Ammon's horn (tissue), 1 donor: Measurements from ENCODE around the gene NIM1K.
"Not testable (repeated sequence)": the region's sequence is repeated elsewhere in the genome, so short reads cannot be mapped to it uniquely, and the experiment has no call there.

Experiments
- DNase-seq: peaks from one replicate; pipeline ENCODE4 v3.0.0-alpha.2; 2016; ENCODE audit warnings: low spot score

The NIM1K gene

DNA sequence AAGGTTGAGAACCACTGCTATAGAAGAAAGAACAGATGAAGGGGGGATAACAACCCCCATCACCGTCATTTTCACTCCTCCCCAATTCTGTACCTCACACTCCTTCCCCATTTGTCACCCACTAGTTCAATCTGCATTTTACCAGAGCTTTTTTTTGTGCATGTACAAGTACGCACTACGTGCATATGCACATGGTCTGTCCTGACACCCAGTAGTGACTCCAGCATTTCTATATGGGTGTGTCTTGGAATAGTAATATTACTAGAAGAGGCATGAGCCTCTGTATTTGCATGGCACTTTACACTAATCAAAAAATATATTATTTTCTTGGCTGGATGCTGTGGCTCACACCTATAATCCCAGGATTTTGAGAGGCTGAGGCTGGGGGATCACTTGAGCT is 38.7 kb downstream of the NIM1K start:
- no peak for DNase-seq

DNA sequence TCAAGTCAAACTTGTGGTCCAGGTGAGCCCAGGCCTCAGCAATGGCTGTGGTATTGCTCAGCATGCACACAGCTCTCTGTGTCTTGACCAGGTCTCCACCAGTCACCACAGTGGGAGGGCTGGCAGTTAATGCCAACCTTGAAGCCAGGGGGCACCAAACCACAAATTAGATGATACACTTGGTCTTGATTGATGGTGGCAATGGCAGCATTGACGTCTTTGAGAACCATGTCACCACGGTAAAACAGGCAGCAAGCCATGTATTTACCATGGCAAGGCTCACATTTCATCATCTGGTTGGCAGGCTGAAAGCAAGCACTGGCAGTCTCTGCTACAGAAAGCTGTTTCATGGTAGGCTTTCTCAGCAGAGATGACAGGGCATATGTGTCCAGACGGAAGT is 40.0 kb downstream of the NIM1K start:
- peak; percentile 4 for DNase-seq

DNA sequence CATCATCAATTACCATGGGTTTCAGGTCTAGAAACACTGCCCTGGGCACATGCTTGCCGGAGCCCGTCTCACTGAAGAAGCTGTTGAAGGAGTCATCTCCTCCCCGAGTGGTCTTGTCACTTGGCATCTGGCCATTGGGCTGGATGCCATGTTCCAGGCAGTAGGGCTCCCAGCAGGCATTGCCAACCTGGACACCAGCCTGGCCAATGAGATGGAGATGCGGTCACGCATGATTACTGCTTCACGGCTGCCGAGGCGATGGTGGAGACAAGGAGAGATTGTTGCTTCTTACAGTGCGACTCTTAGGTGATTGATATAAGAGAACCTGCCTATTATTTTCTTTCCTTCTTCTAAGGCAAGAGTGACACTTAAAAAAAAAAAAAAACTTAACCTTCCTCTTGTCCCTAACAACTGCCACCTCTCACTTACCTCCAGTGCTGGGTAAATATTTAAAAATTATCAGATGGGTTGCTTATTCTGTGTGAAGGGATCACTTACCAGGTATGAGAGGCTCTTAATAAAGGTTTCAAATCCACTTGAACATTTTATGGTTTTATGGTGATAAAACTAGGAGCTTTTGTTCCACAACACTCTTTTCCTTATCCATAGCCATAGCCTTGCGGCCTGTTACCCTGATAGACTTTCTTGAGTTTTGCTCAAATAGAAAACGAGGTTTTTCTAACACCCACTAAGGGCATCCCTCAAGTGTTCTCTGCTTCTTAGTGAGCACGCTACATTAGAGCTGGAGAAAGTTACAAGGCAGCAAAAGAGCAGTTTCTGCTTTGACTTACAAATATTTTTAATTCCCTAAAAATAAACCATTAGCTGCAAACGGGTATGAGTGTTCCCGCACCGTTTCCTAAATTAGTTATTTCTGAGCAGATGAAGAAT is 41.2 kb downstream of the NIM1K start:
- no peak for DNase-seq

DNA sequence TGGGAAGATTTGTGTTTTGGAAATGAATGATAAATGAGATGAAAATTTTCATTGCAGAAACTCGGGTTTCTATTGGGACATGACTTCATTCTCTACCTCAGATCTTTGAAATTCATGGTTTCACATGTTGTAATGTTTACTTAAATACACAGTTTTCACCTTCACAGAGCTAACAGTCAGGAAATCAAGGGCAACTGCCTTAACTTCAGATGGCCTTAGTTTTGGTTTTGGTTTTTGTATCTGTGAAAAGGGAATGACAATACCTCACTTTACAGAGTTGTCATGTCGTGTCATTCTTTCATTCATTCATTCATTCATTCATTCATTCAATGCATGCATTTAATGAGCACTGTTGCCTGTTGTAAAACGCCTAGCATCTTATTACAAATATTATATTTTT is 41.9 kb downstream of the NIM1K start:
- DNase-seq = no peak

DNA sequence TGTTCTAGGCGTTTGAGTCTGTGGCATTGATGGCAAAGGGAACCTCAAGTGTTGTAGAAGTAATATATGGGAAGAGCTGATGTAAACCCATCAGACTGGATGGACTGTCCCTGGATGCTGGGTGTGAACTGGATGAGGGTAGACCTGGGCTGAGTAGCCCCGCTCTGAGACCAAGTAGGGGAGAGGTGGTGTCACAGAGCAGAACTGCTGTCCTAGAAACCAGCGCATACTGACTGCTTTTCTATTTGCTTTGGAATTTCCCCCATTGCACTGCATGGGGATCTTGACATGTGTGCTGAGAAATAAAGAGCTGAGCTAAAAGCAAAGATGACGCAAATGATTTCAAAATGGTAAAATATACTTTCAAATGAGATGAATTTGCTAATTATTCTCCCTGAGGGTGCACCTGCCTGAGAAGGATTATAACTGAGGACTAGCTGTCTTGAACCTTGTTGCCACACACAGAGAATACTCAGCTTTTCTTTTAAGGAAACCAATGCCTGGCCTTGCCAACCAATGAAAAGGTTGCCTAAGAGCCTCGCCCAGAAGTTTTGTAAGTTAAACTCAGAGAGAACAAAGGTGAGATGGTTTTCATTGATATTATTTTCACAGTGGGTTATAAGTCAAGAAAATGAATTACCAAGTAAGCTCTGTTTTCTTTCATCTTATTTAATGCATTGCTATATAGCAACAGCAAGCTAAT is 44.8 kb downstream of the NIM1K start:
- DNase-seq = no peak

DNA sequence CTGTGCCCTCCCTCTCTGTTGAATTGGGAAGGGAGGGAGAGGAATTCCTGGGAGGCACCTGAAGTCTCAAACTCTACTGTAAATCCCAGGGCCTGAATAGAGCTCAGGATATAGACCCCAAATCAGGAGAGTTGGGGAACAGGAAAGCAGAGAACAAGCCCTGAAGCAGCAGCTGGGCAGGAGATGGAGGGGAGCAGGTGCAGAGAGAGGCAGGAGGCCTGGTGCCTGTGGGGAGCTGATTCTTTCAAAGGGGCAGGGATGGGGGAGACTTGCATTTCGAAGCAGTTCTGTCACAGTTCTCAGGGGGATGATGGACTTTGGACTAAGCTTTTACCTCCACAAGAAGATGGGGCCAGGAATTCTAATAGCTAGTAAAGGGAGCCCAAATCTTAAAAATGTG is 50.2 kb downstream of the NIM1K start:
- no peak for DNase-seq

DNA sequence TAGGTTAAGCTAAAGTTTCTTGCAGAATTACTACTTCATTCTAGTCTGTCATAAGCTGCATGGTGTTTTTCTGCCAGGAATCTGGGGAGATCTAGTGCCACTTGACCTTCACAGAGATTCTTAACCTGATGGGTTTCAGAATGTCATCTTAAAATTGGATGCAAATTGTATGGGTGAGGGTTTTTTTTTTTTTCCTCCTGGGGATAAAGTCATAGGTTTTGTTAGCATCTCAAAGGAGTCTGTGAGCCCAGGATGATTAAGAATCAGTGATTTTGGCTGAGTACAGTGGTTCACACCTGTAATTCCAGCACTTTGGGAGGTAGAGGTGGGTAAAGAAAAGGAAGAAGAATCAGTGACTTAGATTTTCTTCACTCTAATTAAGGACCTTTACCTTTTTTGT is 51.2 kb downstream of the NIM1K start:
- DNase-seq = no peak

DNA sequence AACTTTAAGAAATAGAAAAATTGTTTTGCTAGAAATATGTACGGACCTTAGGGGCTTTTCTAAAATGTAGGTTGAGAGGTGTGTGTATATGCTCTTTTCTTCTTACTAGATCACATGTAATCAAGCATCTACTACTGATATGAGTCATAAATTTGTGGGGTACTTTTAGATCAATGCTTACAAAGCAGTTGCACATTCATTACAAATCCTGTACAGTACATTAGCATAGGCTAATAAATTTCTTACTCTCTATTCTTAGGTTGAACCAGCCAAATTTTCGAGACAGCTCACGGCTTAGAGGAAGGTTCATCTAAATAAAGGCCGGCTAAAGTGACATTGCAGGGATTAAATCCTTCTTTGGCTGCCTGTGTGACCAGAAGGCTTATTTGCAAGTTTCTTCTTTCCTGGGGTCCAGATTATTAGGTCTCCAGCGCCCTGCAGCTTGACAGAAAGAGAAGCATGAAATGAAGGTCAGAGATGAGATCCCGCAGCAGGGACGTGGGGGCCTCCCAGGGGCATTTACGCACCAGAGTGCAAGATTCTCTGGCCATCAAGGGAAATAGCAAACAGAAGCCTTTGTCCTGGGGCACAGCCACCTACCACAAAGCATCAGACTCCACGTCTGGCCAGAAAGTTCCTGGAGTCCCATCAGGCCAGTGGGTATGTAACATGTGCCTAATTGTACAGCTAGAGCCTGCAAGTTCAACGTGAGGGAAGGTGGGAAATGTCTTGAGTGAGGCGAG is 53.0 kb downstream of the NIM1K start:
- no peak for DNase-seq

DNA sequence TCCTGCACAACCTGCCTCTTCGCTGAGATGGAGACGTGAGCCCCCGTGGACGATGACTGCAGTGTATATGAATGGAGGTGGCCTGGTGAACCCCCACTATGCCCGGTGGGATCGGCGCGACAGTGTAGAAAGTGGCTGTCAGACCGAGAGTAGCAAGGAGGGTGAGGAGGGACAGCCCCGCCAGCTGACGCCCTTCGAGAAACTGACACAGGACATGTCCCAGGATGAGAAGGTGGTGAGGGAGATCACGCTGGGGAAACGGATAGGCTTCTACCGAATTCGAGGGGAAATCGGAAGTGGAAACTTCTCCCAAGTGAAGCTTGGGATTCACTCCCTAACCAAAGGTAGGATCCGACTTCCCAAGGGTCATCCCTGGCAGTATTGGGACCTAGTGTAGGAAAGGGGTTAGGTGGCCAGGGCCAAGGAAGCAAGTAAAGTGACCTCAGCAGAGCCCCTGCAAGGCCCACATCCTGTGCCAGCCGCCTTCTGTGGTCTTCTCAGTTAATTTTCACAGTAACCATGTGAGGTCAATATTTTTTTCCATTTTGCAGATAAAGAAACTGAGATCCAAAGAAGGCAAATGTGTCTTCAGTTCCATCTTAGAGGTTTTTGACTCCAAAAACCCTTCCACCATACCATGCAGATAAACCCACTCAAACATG is 53.8 kb downstream of the NIM1K start:
- DNase-seq = no peak

DNA sequence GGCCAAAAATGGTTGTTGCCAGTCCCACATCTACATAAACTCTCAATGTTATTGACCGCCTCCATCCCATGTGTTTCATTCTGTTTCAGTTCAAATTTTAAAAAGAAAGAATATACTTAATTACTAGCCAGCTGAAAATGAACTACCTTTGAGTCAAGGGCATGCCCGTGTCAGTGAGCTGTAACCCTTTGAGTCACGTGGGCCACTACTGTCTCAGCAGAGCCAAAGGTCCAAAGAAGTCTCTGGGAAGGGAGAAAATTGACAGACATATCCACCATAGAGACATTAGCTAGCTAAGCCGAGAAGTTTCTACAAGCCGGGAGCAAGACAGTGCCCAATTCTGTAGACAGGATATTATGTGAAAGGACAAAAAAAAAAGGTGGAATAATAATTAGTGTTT is 59.7 kb downstream of the NIM1K start:
- no peak for DNase-seq

DNA sequence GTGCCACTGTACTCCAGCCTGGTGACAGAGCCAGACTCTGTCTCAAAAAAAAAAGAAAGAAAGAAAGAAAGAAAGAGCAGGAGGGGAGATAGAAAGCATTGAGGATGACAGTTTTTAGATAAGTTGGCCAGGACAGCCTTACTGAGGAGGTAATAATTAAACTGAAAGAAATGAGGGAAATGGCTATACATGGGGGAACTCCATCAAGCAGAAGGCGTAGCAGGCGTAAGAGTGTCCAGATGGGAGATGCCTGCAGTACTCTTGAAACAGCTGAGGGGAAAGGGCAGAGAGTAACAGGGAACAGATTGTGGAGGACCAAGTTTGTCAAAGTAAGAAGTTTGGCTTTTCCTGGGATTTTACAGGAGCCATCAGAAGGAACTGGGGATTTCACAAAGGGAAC is 63.7 kb downstream of the NIM1K start:
- DNase-seq = no peak

DNA sequence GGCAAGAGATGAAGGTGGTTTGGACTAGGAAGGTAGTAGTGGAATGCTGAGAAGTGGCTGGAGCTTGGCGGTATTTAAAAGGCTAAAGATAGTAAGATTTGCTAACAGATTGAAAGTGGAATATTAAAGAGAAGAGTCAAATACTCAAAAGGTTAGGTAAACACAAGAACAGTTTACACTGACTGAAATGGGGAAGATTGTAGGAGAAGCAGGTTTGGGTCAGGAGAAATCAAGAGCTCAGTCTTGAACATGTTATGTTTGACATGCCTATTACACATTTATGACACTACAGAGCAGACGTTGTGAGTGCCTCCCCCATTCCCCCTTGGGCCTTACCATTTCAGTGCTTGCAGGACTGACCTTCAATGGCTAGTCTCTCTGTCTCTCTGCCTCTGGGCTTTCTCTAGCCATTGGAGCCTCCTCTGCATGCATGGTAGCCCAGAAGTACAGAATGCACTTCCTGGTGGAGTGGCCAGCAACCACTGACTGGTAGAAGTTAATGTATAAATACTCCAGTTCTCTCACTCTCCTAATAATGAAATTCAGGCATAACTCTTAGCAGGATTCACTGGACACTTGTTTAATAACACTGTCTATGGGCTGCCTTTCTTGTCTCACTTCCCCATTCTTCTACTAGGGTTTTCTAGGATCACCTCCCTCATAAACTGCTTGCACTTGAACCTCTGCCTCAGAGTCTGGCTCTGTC is 64.4 kb downstream of the NIM1K start:
- DNase-seq = no peak

DNA sequence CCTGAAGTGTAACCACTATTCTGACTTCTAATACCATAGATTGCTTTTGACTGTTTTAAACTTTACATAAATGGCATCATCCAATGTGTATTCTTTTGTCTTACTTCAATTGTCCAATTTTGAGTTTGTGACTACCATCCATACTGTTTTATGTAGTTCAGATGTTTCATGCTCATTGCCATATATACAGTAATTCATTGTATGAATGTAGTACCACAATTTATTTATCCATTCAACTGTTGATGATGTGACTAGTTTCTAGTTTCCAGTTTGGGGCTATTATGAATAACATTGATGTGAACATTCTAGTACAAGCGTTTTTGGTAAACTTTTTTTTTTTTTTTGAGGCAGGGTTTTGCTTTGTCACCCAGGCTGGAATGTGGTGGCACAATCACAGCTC is 66.1 kb downstream of the NIM1K start:
- DNase-seq = no peak

DNA sequence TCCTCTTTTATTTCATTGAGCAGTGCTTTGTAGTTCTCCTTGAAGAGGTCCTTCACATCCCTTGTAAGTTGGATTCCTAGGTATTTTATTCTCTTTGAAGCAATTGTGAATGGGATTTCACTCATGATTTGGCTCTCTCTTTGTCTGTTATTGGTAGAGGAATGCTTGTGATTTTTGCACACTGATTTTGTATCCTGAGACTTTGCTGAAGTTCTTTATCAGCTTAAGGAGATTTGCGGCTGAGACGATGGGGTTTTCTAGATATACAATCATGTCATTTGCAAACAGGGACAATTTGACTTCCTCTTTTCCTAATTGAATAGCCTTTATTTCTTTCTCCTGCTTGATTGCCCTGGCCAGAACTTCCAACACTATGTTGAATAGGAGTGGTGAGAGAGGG is 70.2 kb downstream of the NIM1K start:
- not testable (repeated sequence) for DNase-seq

DNA sequence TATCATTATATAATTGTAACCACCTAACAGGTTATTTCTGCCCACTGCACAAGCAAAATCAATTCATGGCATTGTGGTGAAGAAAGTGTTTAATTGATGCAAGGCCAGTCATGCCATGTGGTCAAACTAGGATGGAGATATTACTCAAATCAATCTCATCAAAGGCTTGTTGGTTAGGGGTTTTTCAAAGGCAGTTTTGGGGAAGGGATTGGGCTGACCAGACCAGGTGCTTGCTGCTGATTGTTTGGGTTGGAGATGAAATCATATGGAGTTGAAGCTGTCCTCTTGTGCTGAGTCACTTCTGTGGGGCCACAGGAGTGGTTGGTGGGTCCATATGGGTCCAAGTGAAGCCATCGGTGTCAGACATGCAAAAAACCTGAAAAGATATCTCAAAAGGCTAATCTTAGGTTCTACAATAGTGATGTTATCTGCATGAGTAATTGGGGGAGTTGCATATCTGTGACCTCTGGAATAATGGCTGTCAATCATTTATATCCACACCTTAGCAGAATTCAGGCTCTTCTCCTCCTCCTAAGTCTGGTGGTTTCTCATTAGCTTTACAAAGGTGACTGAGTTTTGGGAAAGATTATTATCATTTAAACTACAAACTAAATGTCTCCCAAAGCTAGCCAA is 76.3 kb downstream of the NIM1K start:
- no peak for DNase-seq

DNA sequence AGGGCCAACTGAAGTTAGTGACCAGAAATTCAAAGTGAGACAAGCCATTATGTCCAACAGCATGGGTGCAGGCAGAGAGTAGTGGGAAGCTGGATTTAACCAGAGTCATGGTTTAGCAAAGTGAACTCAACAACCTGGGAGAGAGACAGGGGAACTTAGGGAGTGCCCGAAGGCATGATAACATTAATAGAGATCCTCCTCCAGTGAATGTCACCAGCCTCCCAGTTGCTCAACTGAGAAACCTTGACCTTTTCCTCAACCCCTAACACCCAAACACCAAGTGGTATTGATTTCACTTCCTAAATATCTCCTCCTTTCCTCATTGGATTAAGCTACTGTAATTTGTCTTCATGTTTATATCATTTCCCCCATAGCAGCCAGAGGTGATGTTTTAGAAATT is 78.6 kb downstream of the NIM1K start:
- DNase-seq = no peak

DNA sequence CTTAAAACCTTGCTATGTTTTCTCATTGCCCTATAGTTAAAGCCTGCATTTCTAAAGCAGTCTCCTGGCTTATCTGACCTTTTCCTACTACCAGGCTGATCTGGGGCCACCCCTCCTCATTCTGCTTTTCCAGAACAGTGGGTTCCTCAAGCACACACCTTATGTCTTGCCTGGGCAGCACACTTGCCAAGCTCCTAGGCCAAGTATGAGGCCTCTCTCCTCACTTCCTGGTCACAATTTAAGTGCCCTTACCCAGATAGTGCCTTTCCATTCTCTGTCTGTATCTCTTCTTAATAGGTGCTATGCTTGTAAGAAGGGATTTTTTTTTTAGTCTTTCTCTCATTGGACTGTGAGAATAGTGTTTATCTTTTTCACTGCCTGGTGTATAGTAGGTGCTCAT is 81.5 kb downstream of the NIM1K start:
- no peak for DNase-seq

DNA sequence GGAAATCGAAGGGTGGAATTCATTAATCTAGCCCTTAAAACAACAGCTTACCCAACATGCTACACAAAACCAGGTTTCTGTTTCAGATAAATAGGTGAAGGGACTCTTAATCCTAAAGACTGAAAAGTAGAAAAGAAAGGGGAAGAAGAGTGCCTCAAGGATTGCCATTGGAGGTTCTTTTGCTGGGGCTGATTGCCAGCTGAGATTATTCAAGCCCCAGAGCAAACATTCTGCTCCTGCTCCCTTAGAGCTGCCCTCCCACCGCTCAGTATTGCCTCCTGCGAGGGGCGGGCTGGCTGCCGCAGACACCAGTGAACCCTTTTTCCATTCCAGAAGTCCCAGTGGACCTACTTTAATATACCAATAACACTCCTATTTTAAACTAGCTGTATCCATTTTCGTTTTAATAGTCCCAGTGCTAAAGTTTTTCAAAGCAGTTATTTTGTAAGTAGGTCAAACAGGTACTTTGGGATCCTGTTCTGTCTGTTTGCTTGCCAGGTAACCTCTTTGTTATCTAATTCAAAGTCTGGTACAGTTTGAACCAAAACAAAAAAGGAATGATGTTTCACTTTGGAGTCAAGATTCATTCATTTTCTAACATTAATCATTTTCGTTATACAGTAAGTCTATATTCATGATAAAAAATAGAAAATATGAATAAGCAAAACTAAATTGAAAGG is 82.5 kb downstream of the NIM1K start:
- no peak for DNase-seq

DNA sequence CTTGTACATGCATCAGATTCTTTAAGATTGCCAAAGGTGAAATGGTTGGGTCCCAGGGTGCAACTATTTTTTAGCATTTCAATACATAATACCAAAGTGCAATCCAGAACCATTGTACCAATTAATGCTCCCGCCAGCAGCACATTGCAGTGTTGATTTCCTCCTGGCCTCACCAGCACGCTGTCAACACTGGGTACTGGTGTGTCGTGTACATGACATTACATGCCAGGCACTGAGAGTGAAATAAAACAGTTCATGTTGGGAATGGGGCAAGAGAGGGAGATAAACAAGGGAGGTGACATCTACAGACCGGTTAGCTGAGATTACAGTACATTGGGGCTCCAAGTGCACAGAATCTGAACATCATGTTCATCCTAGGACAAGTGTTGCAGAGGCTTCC is 83.4 kb downstream of the NIM1K start:
- DNase-seq = no peak

DNA sequence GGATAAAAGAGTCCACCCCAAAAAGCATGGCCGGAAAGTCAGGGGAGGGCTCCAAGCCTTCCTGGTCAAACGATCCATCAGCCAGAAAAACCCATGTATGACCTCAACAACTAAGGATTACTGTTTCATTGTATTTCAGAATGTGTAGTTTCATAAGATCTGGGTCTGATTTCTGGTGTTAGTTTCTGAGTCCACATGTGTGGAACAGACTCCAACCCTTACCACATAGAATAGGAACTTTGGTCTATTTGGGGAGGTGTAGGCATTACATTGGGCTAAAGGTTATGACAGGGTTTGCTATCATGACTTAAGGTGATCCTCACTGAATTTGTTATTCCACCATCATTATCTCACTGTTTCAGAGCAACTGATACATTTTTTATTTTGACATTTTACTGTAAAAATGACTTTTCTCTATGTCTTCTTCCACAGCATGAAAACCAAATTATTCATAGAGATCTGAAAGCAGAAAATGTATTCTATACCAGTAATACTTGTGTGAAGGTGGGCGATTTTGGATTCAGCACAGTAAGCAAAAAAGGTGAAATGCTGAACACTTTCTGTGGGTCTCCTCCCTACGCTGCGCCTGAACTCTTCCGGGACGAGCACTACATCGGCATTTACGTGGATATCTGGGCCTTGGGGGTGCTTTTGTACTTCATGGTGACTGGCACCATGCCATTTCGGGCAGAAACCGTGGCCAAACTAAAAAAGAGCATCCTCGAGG is 87.7 kb downstream of the NIM1K start:
- no peak for DNase-seq
